ENCODE results near the gene C12orf42.
"Not testable (repeated sequence)": the region's sequence is repeated elsewhere in the genome, so short reads cannot be mapped to it uniquely, and the experiment has no call there.

C12orf42 gene

DNA sequence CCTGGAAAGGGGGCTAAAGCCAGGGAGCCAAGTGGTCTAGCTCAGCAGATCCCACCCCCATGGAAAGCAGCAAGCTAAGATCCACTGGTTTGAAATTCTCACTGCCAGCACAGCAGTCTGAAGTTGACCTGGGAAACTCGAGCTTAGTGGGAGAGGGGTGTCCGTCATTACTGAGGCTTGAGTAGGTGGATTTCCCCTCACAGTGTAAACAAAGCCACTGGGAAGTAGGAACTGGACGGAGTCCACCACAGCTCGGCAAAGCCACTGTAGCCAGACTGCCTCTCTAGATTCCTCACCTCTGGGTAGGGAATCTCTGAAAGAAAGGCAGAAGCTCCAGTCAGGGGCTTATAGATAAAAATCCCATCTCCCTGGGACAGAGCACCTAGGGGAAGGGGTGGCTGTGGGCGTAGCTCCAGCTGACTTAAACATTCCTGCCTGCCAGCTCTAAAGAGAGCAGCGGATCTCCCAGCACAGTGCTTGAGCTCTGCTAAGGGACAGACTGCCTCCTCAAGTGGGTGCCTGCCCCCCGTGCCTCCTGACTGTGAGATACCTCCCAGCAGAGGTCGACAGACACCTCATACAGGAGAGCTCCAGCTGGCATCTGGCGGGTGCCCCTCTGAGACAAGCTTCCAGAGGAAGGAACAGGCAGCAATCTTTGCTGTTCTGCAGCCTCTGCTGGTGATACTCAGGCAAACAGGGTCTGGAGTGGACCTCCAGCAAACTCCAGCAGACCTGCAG, 70.8 kb downstream of the C12orf42 start:
- not testable (repeated sequence) for DNase-seq (ENCODE audit: low read depth in 2 of 2)

- no peak for DNase-seq (ENCODE audit: low read depth in 2 of 2)
These were observed 72.3 kb downstream of the C12orf42 start for GRCh38 chr12:103423516-103423910.

- DNase-seq (ENCODE audit: low read depth in 2 of 2), result no peak
These were observed 72.8 kb downstream of the C12orf42 start for GRCh38 chr12:103422746-103423515.

DNA sequence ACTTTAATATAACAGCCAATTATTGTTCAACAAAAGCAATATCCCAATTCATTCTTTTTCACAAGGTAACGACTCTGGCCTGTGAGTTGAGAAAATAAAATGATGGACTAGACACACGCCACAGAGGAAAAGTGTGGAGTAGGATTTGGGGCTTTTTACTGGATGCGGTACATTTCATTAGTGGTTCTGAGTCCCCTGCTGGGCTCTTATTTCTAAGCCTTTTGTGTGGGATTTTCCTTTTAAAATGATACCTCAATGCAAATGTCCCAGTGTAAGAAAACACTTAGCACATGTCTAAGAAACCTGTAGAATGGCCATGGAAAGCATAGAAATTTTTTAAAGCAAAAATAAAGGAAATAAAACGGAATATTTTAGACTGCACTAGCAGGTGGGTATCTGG, 73.4 kb downstream of the C12orf42 start:
- no peak for DNase-seq (ENCODE audit: low read depth in 2 of 2)

DNA sequence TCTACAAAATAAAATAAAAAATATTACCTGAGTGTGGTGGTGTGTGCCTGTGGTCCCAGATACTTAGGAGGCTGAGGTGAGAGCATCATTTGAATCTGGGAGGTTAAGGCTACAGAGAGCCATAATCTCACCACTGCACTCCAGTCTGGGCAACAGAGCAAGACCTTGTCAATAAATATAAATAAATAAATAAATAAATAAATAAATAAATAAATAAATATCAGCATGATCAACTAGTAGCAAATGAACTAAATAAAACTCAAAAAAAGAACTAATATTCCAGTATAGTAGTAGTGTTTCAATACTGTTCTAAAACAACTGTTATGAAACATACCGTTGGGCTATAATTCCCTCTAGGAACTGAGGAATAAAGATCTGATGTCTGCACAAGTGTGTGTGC, 74.4 kb downstream of the C12orf42 start:
- no peak for DNase-seq (ENCODE audit: low read depth in 2 of 2)

DNA sequence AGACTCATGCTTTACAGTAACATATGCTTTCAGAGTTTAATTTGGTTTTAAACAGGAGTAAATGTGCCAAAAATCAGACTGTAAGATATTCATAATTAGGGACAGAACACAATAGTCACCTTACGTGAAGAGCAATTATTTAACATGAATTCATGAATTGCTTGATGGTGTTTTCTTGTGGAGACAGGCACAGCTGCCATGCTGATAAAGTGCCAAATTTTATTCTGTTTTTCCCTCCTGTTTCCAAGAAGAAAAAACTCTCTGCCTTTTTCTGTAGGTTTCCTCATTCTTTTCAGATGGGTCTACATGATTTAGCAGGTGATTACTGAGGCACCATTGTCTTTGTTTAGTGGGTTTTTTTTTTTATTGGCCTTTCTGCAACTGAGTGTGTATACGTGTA, 80.1 kb downstream of the C12orf42 start:
- DNase-seq (ENCODE audit: low read depth in 2 of 2), result no peak

- DNase-seq (ENCODE audit: low read depth in 2 of 2), result no peak
These were observed 94.3 kb downstream of the C12orf42 start for GRCh38 chr12:103401421-103401820.

GRCh38 chr12:103399986-103400385, 95.8 kb downstream of the C12orf42 start:
- no peak for DNase-seq (ENCODE audit: low read depth in 2 of 2)

GRCh38 chr12:103397536-103397935, 98.2 kb downstream of the C12orf42 start:
- no peak for DNase-seq (ENCODE audit: low read depth in 2 of 2)

GRCh38 chr12:103392722-103393121, 103.0 kb downstream of the C12orf42 start:
- no peak for DNase-seq (ENCODE audit: low read depth in 2 of 2)

DNA sequence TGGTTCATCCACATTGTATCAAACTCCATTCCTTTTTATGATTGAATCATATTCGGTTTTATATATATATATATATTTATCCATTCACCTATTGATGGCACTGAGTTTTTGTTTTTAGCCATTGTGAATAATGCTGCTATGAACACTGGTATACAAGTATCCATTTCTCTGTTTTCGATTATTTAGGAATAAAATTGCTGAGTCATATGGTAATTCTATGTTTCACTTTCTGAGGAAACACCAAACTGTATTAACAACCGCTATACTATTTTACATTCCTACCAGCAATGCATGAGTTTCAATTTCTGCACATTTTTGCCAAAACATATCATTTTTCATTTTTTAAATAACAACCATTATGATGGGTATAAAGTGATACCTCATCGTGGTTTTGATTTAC, 104.7 kb downstream of the C12orf42 start:
- DNase-seq (ENCODE audit: low read depth in 2 of 2), result no peak

GRCh38 chr12:103387385-103387784, 108.4 kb downstream of the C12orf42 start:
- DNase-seq (ENCODE audit: low read depth in 2 of 2), result no peak

- no peak for DNase-seq (ENCODE audit: low read depth in 2 of 2)
These were observed 109.3 kb downstream of the C12orf42 start for GRCh38 chr12:103386451-103386850.

- DNase-seq (ENCODE audit: low read depth in 2 of 2), result no peak
These were observed 112.9 kb downstream of the C12orf42 start for GRCh38 chr12:103382736-103383346.

GRCh38 chr12:103382119-103382518, 113.6 kb downstream of the C12orf42 start:
- DNase-seq (ENCODE audit: low read depth in 2 of 2), result no peak

DNA sequence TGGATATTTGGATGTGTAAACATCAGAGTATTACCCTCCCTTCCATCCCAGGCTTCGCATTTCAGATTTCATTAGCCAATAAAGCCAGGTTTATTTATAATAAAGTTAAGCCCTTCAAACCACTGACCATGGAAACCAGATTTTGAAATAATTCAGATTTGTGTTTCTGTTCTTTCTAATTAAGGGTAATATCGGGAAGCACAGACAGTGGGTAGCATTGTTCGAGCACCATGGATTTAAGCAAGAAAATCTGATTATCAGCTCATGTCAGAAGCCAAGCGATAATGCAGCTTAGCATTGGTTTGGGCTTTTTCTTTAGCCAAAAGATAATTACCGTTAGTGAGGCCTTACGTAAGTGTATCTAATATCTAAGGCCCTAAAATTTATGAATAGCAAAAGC, 116.1 kb downstream of the C12orf42 start:
- no peak for DNase-seq (ENCODE audit: low read depth in 2 of 2)

DNA sequence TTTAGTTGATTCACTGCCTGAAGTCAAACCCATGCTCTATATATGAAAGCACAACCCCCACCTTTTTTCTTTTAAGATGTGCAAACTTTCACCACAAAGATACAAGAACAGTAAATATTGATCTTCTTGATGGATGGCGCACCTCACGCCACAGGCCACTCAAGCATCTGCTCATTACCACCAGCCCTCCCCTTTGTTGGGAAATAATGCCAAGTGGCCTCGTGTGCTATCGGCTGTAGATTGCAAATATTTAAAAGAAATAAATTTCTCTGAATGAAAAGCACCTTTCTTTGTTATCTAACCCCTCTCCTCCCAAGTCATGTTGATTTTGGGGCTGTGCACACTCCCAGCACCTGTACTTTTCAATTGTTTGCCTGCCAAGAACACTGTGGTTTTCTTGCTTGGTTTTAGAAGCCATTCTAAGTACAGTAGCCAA, 122.7 kb downstream of the C12orf42 start:
- DNase-seq (ENCODE audit: low read depth in 2 of 2), result no peak

GRCh38 chr12:103369929-103370328, 125.8 kb downstream of the C12orf42 start:
- DNase-seq (ENCODE audit: low read depth in 2 of 2), result no peak

DNA sequence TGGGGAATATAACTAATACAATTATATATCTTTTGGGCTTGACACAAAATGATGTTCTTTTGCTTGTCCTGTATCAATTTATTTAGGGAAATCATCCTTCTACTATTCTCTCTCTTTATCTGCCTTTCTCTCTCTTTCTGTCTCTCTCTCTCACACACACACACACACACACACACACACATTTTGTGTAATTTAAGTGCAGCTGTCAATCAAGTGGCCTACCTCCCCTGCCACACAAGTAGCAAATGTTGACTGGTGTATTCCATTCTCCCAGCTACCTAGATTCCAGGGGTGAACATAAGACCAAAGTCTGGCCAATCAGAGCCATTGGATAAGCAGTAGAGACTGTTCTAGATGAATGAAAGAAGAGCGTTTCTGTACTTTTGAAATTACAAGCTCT, 127.6 kb downstream of the C12orf42 start:
- DNase-seq (ENCODE audit: low read depth in 2 of 2), result no peak

DNA sequence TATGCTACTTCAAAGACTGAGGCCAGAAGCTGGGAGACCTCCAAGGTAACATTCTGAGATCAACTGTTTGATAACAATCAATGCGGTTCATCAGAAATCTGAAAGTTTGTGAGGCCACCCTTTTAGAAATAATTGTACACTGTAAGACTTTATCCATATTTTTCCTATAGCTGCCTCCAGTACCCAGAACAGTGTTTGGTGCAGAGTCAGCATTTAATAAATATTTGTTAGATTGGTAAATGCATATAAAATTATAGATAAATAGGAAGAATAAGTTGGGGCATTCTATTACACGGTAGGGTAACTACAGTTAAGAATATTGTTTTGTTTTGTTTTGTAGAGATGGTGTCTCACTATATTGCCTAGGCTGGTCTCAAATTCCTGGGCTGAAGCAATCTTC, 141.4 kb downstream of the C12orf42 start:
- DNase-seq (ENCODE audit: low read depth in 2 of 2), result no peak

GRCh38 chr12:103353913-103354312, 141.9 kb downstream of the C12orf42 start:
- DNase-seq (ENCODE audit: low read depth in 2 of 2), result no peak

- no peak for DNase-seq (ENCODE audit: low read depth in 2 of 2)
These were observed 145.7 kb downstream of the C12orf42 start for GRCh38 chr12:103350116-103350515.

DNA sequence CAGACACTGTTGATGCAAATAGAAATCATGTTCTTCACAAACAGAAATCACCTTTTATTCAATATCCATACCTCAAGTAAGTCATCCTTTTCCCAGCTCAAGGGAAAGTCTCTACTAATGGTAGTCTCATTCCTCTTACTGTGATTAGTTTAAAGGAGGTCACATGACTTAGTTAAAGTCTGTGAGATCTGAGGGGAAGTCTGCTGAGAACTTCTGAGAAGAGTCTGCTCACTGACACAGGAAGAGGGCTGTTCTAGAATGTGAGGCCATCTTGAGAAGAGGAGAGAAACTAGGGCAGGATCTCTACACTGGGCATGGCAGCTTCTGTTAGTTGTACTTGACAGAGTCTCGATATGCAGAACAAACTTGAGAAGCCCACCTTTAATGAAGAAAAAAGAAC, 146.8 kb downstream of the C12orf42 start:
- DNase-seq (ENCODE audit: low read depth in 2 of 2), result no peak
